Kidney (tissue), 14 donors: ENCODE measurements around the gene PPARG. TPM values are rescaled to one million over a fixed set of nuclear protein-coding genes. Genes with fewer than 3 reads are reported as not detected.
A peak's percentile ranks its signal among the peaks of the same experiment; 100 is the strongest.

ENCODE experiments used
- DNase-seq, 5 donors: peaks; one replicate each; pipeline ENCODE4 v3.0.0-alpha.2; 2013 to 2020
- FAIRE-seq: peaks from 2 replicates; lab custom pipeline; 2012; peaks lifted over from hg19 to GRCh38; lab: Jason Lieb, UNC
- H3K27ac ChIP-seq, 2 donors: one replicate each; pipeline ENCODE4 v1.7.0; 2013; ENCODE audit warnings: low read depth in 2 of 2, low read length in 2 of 2, inconsistent platforms in 1 of 2
- H3K27me3 ChIP-seq: one replicate; pipeline ENCODE4 v1.7.1; 2013; ENCODE audit warnings: low read length, inconsistent platforms; ENCODE audit not compliant: control insufficient read depth, insufficient read depth
- H3K36me3 ChIP-seq, 3 donors: one replicate each; pipeline versions ENCODE4 v1.7.0 to v1.7.1; 2013; ENCODE audit warnings: low read length in 3 of 3, control low read depth in 1 of 3, inconsistent platforms in 1 of 3; ENCODE audit not compliant: insufficient read depth in 3 of 3, control insufficient read depth in 2 of 3
- H3K4me1 ChIP-seq, 3 donors: one replicate each; pipeline versions ENCODE4 v1.7.0 to v1.7.1; 2013; ENCODE audit warnings: low read length in 3 of 3, inconsistent platforms in 1 of 3, low read depth in 1 of 3; ENCODE audit not compliant: control insufficient read depth in 2 of 3, insufficient read depth in 2 of 3
- H3K4me3 ChIP-seq, 3 donors: one replicate each; pipeline versions ENCODE4 v1.7.0 to v1.8.1; 2013; ENCODE audit warnings: low read length in 3 of 3, control low read depth in 1 of 3, inconsistent platforms in 1 of 3
- H3K9ac ChIP-seq, 3 donors: one replicate each; pipeline versions ENCODE4 v1.7.0 to v1.7.1; 2013; ENCODE audit warnings: low read length in 3 of 3, control low read depth in 1 of 3, inconsistent platforms in 1 of 3
- H3K9me3 ChIP-seq, 3 donors: one replicate each; pipeline versions ENCODE4 v1.7.0 to v1.7.1; 2013; ENCODE audit warnings: low read length in 3 of 3, control low read depth in 1 of 3, inconsistent platforms in 1 of 3; ENCODE audit not compliant: control insufficient read depth in 2 of 3, insufficient read depth in 1 of 3
- intact Hi-C: fragments of 100-400 bp; cut with DNase I; formaldehyde crosslinking; loops from one replicate; pipeline ENCODE4 v1.11.1; 2022
- polyA plus RNA-seq: library from polyadenylated mRNA; stranded (reverse); fragments of 350-450 nt; fragmentation: Illumina TruSeq; extraction: RNeasy Lipid Tissue Mini Kit (QIAGEN cat#74804); gene quantifications from one replicate; pipeline ENCODE4 v1.2.3, GENCODE V29; 2014; ENCODE audit warnings: low read depth, low replicate concordance; ENCODE audit not compliant: insufficient read depth
- total RNA-seq: library from RNA; stranded (reverse); fragmentation: NEBNext Ultra II Directional; extraction: Animal tissue kit (Norgen Biotek cat#: 25700); gene quantifications from one replicate; pipeline ENCODE4 v1.2.1, GENCODE V29; 2021
- TF ChIP-seq, protein P1 (sequence below): IDR thresholded peaks from 3 replicates; pipeline ENCODE4 v1.5.1; 2012; ENCODE audit warnings: mild to moderate bottlenecking, moderate library complexity, borderline replicate concordance; ENCODE audit not compliant: insufficient read depth; ENCODE audit errors: extremely low read depth
- donor health status: control.
- donor health status: control.
- donor health status: control.
- donor health status: control.
- donor health status: control.
- donor health status: DM: yes; HTN: yes; CAD: no.
- donor health status: Normal renal cell carcinoma (clear cell type).

The PPARG gene
- total and polyA plus RNA-seq, 2 donors from 2014 or later: 19.0 to 19.2 TPM

DNA sequence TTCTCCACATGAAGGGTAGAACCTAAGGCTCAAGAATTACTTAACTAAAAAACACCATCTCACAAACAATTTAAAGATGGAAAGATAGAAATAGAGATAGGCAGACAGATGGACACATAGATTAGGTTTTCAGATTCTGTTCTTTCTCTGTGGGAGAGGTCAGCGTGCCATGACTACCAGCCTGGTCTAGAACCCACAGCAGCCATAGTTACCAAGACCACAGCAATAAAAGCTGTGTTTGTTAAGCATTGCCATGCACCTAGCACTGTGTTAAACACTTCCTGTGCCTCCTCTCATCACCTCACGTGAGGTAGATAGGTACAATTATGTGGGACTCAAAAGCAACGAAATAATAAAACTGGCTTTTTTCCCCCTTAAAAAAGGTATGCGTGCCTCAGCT lies 112.3 kb downstream of the PPARG start:
- Histone ChIP-seq H3K9me3 (peaks cover 0 to 4% (median 0%) of the 10 kb centered on the region in 3 donors), H3K4me1 (peaks cover 0 to 10% (median 0%) of the 10 kb centered on the region in 3 donors), H3K9ac (no peak overlapping the region), H3K27me3 (no peaks in the 10 kb centered on the region), H3K36me3 (no peaks in the 10 kb centered on the region), H3K4me3 (no peak overlapping the region), H3K27ac (no peak overlapping the region)
- TF ChIP-seq, protein P1, sequence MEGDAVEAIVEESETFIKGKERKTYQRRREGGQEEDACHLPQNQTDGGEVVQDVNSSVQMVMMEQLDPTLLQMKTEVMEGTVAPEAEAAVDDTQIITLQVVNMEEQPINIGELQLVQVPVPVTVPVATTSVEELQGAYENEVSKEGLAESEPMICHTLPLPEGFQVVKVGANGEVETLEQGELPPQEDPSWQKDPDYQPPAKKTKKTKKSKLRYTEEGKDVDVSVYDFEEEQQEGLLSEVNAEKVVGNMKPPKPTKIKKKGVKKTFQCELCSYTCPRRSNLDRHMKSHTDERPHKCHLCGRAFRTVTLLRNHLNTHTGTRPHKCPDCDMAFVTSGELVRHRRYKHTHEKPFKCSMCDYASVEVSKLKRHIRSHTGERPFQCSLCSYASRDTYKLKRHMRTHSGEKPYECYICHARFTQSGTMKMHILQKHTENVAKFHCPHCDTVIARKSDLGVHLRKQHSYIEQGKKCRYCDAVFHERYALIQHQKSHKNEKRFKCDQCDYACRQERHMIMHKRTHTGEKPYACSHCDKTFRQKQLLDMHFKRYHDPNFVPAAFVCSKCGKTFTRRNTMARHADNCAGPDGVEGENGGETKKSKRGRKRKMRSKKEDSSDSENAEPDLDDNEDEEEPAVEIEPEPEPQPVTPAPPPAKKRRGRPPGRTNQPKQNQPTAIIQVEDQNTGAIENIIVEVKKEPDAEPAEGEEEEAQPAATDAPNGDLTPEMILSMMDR: no peak
- intact Hi-C loops: no loop called here
- FAIRE-seq: no peak
- no peak for DNase-seq

DNA sequence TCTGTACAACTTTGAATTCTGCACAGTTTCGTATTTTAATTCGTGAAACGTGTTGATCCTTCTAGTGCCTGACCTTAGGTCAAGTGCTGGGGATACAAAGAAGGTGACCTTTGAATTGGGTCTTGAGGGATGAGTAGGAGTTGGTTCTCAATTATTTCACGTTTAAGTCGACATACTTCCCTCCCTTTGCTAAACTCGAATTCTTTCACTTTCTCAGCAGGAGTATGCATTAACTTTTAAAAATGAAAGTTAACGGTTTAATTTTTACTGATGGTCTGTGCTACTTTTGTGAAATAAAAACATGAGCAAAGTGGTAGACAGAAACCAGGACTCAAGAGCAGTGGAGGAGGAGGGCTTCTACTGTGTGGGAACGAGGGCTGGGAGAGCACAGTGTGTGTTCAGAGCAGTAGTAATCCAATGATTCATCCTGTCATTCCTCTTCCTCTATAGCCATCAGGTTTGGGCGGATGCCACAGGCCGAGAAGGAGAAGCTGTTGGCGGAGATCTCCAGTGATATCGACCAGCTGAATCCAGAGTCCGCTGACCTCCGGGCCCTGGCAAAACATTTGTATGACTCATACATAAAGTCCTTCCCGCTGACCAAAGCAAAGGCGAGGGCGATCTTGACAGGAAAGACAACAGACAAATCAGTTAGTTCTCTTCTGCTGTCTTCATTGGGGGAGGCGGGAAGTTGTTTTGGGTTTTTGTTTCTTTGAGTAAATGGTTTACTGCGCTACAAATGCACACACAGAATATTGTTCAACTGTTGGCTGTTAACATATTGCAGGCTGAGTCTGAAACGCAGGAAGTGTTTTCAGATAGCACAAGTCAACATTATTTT lies 116.8 kb downstream of the PPARG start:
- Histone ChIP-seq H3K9me3 (peaks cover 0 to 4% (median 0%) of the 10 kb centered on the region in 3 donors), H3K4me1 (peaks cover 0 to 11% (median 0%) of the 10 kb centered on the region in 3 donors), H3K4me3 (peak overlapping the region in 2 of 3 donors; percentile 19 to 30), H3K9ac (no peak overlapping the region), H3K36me3 (no peaks in the 10 kb centered on the region), H3K27ac (peak overlapping the region; percentile 27 to 49), H3K27me3 (no peaks in the 10 kb centered on the region)
- TF ChIP-seq, protein P1: no peak
- intact Hi-C loops: no loop called here
- FAIRE-seq (peak; percentile 52), DNase-seq (peak; percentile 47 to 96 (median 64))

DNA sequence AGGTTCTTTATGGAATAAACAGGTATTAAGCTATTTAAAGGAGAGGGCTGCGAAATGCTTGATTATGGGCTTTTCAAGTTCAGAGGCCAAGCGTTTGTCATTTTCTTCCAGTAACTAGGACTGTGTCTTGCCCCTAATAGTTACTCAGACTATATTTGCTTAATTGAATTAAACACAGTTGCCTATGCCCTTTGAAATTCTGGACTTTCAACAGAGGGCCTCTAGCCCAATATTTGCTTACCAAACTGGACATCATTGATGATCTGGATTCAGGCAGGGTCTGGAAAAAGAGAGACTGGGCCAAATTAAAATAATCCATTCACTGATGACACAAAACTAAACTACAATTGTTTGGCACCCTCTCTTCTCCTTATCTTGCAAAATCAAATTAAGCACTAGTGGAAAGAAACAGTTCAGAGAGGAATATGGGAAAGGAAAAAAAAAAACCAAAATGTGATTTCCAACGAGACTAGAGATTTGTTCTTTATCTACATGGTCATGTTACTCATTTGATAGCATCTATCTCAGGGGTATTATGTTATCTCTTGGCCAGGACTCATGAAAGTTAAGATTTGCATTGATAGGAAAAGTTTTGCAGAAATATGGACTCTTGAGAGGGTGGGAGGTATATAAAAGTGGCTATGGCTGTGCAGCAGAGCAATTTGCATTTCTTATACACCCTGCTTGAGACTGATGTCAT lies 120.3 kb downstream of the PPARG start:
- peaks cover 0 to 11% (median 0%) of the 10 kb centered on the region in 3 donors for H3K4me1 ChIP-seq
- TF ChIP-seq, protein P1: no peak
- H3K9ac ChIP-seq: no peak overlapping the region
- DNase-seq: no peak
- no peak overlapping the region for H3K4me3 ChIP-seq
- no peak for FAIRE-seq
- no peaks in the 10 kb centered on the region for H3K36me3 ChIP-seq
- peaks cover 0 to 4% (median 0%) of the 10 kb centered on the region in 3 donors for H3K9me3 ChIP-seq
- H3K27me3 ChIP-seq: no peaks in the 10 kb centered on the region
- intact Hi-C loops: no loop called here
- no peak overlapping the region for H3K27ac ChIP-seq
